ENCODE results near the gene CCDC124. TPM values are rescaled to one million over a fixed set of nuclear protein-coding genes. Genes with fewer than 3 reads are reported as not detected.
"Not testable (repeated sequence)": the region's sequence is repeated elsewhere in the genome, so short reads cannot be mapped to it uniquely, and the experiment has no call there.

CCDC124 gene
- total RNA-seq, 1 experiment from 2014 or later: 165 TPM

- Histone ChIP-seq H3K9ac (ENCODE audit: low read length) (no peak overlapping the region), H2AFZ (ENCODE audit: low read length) (no peak overlapping the region), H3K27me3 (ENCODE audit: low read length) (no peaks in the 10 kb centered on the region), H3K9me2 (replicated peaks; ENCODE audit: low read length) (no peaks in the 10 kb centered on the region), H3K27ac (ENCODE audit: low read length) (no peak overlapping the region), H3K4me1 (ENCODE audit: insufficient read depth, low read length) (no peaks in the 10 kb centered on the region), H3K79me2 (ENCODE audit: low read length) (no peaks in the 10 kb centered on the region), H3K4me2 (ENCODE audit: low read length) (no peak overlapping the region), H3K4me3 (ENCODE audit: low read length) (no peak overlapping the region), H3K36me3 (ENCODE audit: low read depth, low read length) (no peaks in the 10 kb centered on the region), H3K9me3 (ENCODE audit: low read length) (no peaks in the 10 kb centered on the region), H3F3A (ENCODE audit: low read length, unreplicated experiment) (no peaks in the 10 kb centered on the region), H4K20me1 (ENCODE audit: low read length) (no peaks in the 10 kb centered on the region)
- CTCF ChIA-PET: no interaction called here
- ATAC-seq: no peak
- intact Hi-C loops (cut with micrococcal nuclease): no loop called here
- DNase-seq: no peak
- no peak for TF ChIP-seq EZH2 (IDR thresholded peaks at IDR 0.05; ENCODE audit: low read length, unreplicated experiment)
- no peak for TF ChIP-seq CTCF (conservative IDR thresholded peaks at IDR 0.05; ENCODE audit: low read depth, low read length)
- TF ChIP-seq EZH2phosphoT487 (IDR thresholded peaks at IDR 0.05; ENCODE audit: borderline replicate concordance, low read length): no peak
- POLR2A ChIA-PET (ENCODE audit: unreplicated experiment): no interaction called here
- BruUV-seq (replicated peaks): no TSS peak
Observed at GRCh38 chr19:17886515-17886914, 46.3 kb upstream of the CCDC124 start.

GRCh38 chr19:17887221-17887620 is 45.6 kb upstream of the CCDC124 start:
- H3K27me3 ChIP-seq (ENCODE audit: low read length); DNase-seq; H3K79me2 ChIP-seq (ENCODE audit: low read length); intact Hi-C loops (cut with micrococcal nuclease); H3K36me3 ChIP-seq (ENCODE audit: low read depth, low read length); H3K9ac ChIP-seq (ENCODE audit: low read length); H3K27ac ChIP-seq (ENCODE audit: low read length); H3K4me2 ChIP-seq (ENCODE audit: low read length); CTCF ChIA-PET; H2AFZ ChIP-seq (ENCODE audit: low read length); H4K20me1 ChIP-seq (ENCODE audit: low read length); H3F3A ChIP-seq (ENCODE audit: low read length, unreplicated experiment); H3K9me2 ChIP-seq (replicated peaks; ENCODE audit: low read length); H3K4me3 ChIP-seq (ENCODE audit: low read length); BruUV-seq (replicated peaks); H3K4me1 ChIP-seq (ENCODE audit: insufficient read depth, low read length); POLR2A ChIA-PET (ENCODE audit: unreplicated experiment); H3K9me3 ChIP-seq (ENCODE audit: low read length); ATAC-seq: not testable (repeated sequence)

GRCh38 chr19:17888260-17888659 is 44.6 kb upstream of the CCDC124 start:
- H3F3A ChIP-seq (ENCODE audit: low read length, unreplicated experiment): no peaks in the 10 kb centered on the region
- no peak overlapping the region for H3K4me2 ChIP-seq (ENCODE audit: low read length)
- no peaks in the 10 kb centered on the region for H4K20me1 ChIP-seq (ENCODE audit: low read length)
- ChIA-PET CTCF (no interaction called here), POLR2A (ENCODE audit: unreplicated experiment) (no interaction called here)
- intact Hi-C loops (cut with micrococcal nuclease): no loop called here
- H3K79me2 ChIP-seq (ENCODE audit: low read length): no peaks in the 10 kb centered on the region
- H3K4me1 ChIP-seq (ENCODE audit: insufficient read depth, low read length): no peaks in the 10 kb centered on the region
- H3K9ac ChIP-seq (ENCODE audit: low read length): no peak overlapping the region
- H3K27me3 ChIP-seq (ENCODE audit: low read length): no peaks in the 10 kb centered on the region
- H3K27ac ChIP-seq (ENCODE audit: low read length): no peak overlapping the region
- H2AFZ ChIP-seq (ENCODE audit: low read length): no peak overlapping the region
- H3K9me3 ChIP-seq (ENCODE audit: low read length): no peaks in the 10 kb centered on the region
- H3K36me3 ChIP-seq (ENCODE audit: low read depth, low read length): no peaks in the 10 kb centered on the region
- H3K9me2 ChIP-seq (replicated peaks; ENCODE audit: low read length): no peaks in the 10 kb centered on the region
- ATAC-seq (no peak), DNase-seq (no peak)
- BruUV-seq (replicated peaks): no TSS peak
- TF ChIP-seq EZH2phosphoT487 (IDR thresholded peaks at IDR 0.05; ENCODE audit: borderline replicate concordance, low read length) (no peak), CTCF (conservative IDR thresholded peaks at IDR 0.05; ENCODE audit: low read depth, low read length) (no peak), EZH2 (IDR thresholded peaks at IDR 0.05; ENCODE audit: low read length, unreplicated experiment) (no peak)
- no peak overlapping the region for H3K4me3 ChIP-seq (ENCODE audit: low read length)

Data from PC-3 (cell line).